Activated naive CD4-positive, alpha-beta T cell treated with anti-CD3 and anti-CD28 coated beads for 36 hours (primary cell): ENCODE measurements around the gene INPP5A. TPM values are rescaled to one million over a fixed set of nuclear protein-coding genes. Genes with fewer than 3 reads are reported as not detected.

Experiments
- CTCF ChIA-PET: fragments of 350-600 bp; sonication (Branson Sonifier 250); formaldehyde crosslinking; loops from one replicate; lab custom pipeline; 2021; ENCODE audit warnings: antibody characterized with exemption; lab: Charles Lee
- DNase-seq: peaks from one replicate; pipeline ENCODE4 v3.0.0-alpha.2; 2020
- H3K27ac Mint-ChIP-seq: one replicate; pipeline ENCODE4 v1.8.0; 2021; ENCODE audit warnings: mild to moderate bottlenecking, mixed read lengths
- H3K27me3 Mint-ChIP-seq: one replicate; pipeline ENCODE4 v1.8.0; 2021; ENCODE audit warnings: low read depth, mixed read lengths
- H3K36me3 Mint-ChIP-seq: one replicate; pipeline ENCODE4 v1.8.0; 2021; ENCODE audit warnings: low read depth, mixed read lengths
- H3K4me1 Mint-ChIP-seq: one replicate; pipeline ENCODE4 v1.8.0; 2021; ENCODE audit warnings: low read depth, mixed read lengths
- H3K4me3 Mint-ChIP-seq: one replicate; pipeline ENCODE4 v1.8.0; 2021; ENCODE audit warnings: mild to moderate bottlenecking, moderate library complexity, mixed read lengths
- H3K9me3 Mint-ChIP-seq: one replicate; pipeline ENCODE4 v1.8.0; 2021; ENCODE audit warnings: mixed read lengths
- intact Hi-C: fragments of 100-400 bp; cut with micrococcal nuclease; formaldehyde crosslinking; loops from one replicate; pipeline ENCODE4 v1.15.1; 2023
- total RNA-seq, 2 experiments: library from RNA; stranded (reverse); gene quantifications; one replicate each; pipeline ENCODE4 v1.2.3, GENCODE V29; 2021

The INPP5A gene
- total RNA-seq, 2 experiments from 2014 or later, result 17.3 to 19.5 TPM

DNA sequence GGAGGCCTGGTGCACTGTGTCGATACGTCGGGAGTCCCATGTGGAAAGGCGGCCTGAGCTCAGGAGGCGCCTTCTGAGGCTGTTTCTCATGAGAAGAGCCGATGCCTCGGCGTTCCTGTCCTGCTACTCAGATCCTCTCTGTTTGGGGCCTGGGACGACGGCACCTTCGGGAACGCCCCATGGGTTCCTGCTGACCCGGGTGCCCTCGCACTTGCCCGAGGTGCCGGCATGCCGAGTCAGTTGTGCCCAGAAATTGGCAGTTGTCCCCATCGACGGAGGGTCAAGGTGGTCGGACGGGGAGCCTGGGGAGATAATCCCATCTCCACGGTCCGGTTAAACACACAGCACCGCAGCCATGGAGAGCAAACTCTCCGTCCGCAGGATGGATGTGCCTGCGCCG, 215.4 kb downstream of the INPP5A start:
- Mint-ChIP-seq H3K27ac (no peak overlapping the region), H3K27me3 (no peaks in the 10 kb centered on the region), H3K4me1 (no peaks in the 10 kb centered on the region), H3K36me3 (peaks cover 32% of the 10 kb centered on the region), H3K9me3 (peaks cover 6% of the 10 kb centered on the region), H3K4me3 (no peak overlapping the region)
- DNase-seq, result no peak
- CTCF ChIA-PET, result no interaction called here
- intact Hi-C loops, result no loop called here

DNA sequence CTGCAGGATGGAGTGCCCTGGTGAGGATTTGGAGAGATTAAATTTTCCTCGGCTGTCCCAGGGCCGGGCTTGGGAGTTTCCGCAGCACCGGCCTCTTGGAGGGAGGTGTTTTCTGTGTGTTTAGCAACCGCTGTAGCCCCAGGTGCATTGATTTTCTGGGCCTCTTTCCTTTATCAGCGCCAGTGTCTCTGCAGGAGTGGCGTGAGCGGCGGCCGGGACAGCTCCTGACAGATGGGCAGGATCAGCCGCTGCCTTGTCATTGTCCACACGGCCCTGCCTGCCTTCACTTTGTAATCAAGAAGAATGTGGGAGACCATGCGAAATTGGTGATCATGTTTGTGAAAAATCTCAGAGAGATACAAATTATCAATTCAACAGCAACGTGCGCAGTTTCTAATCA, 216.0 kb downstream of the INPP5A start:
- peaks cover 32% of the 10 kb centered on the region for H3K36me3 Mint-ChIP-seq
- H3K4me1 Mint-ChIP-seq, result no peaks in the 10 kb centered on the region
- intact Hi-C loops, result no loop called here
- H3K27me3 Mint-ChIP-seq, result no peaks in the 10 kb centered on the region
- CTCF ChIA-PET, result no interaction called here
- no peak for DNase-seq
- H3K4me3 Mint-ChIP-seq, result no peak overlapping the region
- no peak overlapping the region for H3K27ac Mint-ChIP-seq
- peaks cover 6% of the 10 kb centered on the region for H3K9me3 Mint-ChIP-seq

DNA sequence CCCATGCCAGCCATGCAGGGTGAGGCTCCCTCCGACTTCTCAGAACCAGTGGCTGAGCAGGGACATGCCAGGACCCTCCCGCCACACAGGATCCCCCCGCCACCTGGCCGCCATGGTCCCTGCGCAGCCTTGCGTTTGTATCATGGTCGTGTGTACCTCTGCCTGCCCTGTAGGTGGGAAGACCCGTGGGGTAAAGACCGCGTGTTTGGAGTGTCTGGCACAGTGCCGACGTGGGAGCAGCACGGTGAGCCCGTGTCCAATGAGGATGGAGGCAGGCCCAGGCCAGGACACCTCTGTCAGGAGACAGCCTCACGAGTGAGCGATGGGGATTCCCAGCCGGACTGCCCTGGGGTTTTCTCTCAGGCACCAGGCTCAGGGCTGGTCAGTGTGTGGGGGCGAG, 216.5 kb downstream of the INPP5A start:
- H3K4me1 Mint-ChIP-seq, result no peaks in the 10 kb centered on the region
- H3K9me3 Mint-ChIP-seq, result peaks cover 6% of the 10 kb centered on the region
- intact Hi-C loops, result no loop called here
- H3K4me3 Mint-ChIP-seq, result no peak overlapping the region
- H3K27ac Mint-ChIP-seq, result no peak overlapping the region
- CTCF ChIA-PET, result no interaction called here
- no peaks in the 10 kb centered on the region for H3K27me3 Mint-ChIP-seq
- no peak for DNase-seq
- peaks cover 32% of the 10 kb centered on the region for H3K36me3 Mint-ChIP-seq

DNA sequence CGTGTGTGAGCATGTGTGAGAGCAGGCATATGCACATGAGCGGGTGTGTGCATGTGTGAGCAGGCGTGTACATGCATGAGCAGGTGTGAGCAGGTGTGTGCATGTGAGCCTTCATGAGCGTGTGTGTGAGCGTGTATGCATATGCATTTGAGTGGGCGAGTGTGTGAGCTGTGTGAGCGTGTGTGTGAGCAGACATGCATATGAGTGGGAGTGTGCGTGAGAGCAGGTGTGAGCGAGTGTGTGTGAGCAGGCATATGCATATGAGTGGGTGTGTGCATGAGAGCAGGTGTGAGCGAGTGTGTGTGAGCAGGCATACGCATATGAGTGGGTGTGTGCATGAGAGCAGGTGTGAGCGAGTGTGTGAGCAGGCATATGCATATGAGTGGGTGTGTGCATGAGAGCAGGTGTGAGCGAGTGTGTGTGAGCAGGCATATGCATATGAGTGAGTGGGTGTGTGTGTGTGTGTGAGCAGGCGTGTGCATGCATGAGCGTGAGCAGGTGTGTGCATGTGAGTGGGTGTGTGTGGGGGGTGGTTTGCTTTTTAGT, 217.7 kb downstream of the INPP5A start:
- Mint-ChIP-seq H3K9me3 (peaks cover 6% of the 10 kb centered on the region), H3K4me1 (no peaks in the 10 kb centered on the region), H3K27me3 (no peaks in the 10 kb centered on the region), H3K4me3 (no peak overlapping the region), H3K36me3 (peaks cover 32% of the 10 kb centered on the region), H3K27ac (no peak overlapping the region)
- CTCF ChIA-PET, result no interaction called here
- intact Hi-C loops, result no loop called here
- no peak for DNase-seq

DNA sequence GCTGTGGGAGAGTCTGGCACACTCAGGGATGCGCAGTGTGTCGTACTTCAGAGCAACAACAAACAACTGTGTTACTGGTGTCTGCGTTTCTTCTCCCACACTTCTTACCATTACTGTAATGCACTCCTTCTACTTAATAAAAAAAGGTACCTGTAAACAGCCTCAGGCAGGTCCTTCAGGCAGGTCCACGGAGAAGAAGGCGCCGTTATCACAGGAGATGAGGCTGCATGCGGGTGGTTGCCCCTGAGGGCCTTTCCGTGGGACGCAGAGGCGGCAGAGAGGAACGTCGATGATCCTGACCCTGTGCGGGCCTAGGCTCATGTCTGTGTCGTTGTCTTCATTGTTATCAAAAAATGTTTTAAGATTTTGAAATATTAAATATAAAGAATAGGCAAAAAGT, 219.0 kb downstream of the INPP5A start:
- intact Hi-C loops, result no loop called here
- DNase-seq, result no peak
- H3K36me3 Mint-ChIP-seq, result peaks cover 32% of the 10 kb centered on the region
- peaks cover 9% of the 10 kb centered on the region for H3K4me1 Mint-ChIP-seq
- peaks cover 6% of the 10 kb centered on the region for H3K9me3 Mint-ChIP-seq
- H3K4me3 Mint-ChIP-seq, result no peak overlapping the region
- H3K27ac Mint-ChIP-seq, result no peak overlapping the region
- H3K27me3 Mint-ChIP-seq, result no peaks in the 10 kb centered on the region
- CTCF ChIA-PET, result no interaction called here

DNA sequence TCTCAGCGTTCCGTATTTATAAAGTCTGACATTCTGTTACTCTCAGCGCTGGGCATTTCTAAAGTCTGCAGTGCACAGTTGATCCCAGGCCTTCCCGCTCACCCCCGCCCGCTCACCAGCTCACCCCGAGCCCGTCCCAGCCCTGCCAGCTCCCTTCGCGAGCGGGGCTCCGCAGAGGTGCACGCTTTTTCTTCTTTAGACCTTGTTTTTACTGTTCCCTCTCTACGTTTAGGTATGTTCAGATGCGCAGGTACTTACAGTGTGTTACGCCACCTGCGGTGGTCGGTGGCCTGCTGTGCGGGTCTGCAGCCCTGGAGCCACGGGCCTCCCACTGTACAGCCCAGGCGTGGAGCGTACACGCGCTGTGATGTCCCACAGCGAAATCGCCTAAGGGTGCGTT, 219.6 kb downstream of the INPP5A start:
- H3K9me3 Mint-ChIP-seq, result peaks cover 6% of the 10 kb centered on the region
- DNase-seq, result no peak
- H3K4me1 Mint-ChIP-seq, result peaks cover 14% of the 10 kb centered on the region
- H3K27me3 Mint-ChIP-seq, result no peaks in the 10 kb centered on the region
- H3K4me3 Mint-ChIP-seq, result no peak overlapping the region
- CTCF ChIA-PET, result no interaction called here
- H3K27ac Mint-ChIP-seq, result no peak overlapping the region
- intact Hi-C loops, result no loop called here
- peaks cover 30% of the 10 kb centered on the region for H3K36me3 Mint-ChIP-seq

DNA sequence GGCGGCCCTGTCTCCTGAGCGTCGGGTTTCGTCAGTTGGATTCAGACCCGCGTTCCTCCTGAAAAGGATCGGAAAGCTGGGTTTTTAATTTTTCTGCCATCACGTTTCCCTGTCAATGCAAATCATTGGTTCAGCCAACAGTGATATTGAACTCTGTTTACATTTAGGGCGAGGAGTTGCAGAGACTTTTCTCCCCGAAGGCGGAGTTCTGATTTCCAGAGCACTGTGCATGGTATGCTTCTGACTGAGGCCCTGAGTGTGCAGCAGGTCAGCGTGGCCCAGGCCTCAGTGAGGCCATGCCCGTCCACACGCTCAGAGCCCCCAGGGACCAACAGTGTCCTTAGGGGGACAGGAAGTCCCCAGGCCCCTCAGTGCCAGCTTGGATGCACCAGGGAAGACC, 221.3 kb downstream of the INPP5A start:
- Mint-ChIP-seq H3K9me3 (peaks cover 6% of the 10 kb centered on the region), H3K36me3 (peaks cover 27% of the 10 kb centered on the region), H3K27me3 (no peaks in the 10 kb centered on the region), H3K4me1 (peaks cover 19% of the 10 kb centered on the region), H3K4me3 (no peak overlapping the region), H3K27ac (no peak overlapping the region)
- intact Hi-C loops, result no loop called here
- CTCF ChIA-PET, result no interaction called here
- no peak for DNase-seq

DNA sequence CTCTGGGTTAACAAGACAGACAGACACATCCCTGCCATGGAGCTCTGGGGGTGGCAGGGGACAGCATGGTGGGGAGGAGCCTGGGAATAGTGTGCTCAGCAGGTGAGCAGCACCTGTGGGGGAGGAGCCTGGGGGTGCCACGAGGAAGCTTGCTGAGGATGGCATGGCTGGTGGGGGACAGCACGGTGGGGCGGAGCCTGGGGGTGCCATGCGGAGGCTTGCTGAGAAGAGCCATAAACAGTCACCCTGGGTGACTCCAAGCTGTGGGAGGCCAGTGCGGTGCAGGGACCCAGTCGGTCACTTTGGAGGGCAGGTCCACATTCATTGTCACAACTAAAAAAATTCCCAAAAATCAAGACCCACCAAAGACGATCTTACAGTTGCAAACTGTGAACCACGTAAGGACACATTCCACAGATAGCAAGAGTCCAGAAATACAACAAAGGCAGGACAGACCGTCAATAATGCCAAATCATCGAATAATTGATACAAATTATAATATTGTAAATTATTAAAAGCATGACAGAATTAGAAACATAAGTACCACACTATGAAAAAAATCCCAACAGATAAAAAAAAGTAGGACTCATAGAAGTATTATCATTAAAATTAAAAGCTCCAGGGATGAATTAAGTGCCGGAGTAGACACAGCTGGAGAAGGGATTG, 223.9 kb downstream of the INPP5A start:
- H3K4me1 Mint-ChIP-seq, result peaks cover 19% of the 10 kb centered on the region
- H3K4me3 Mint-ChIP-seq, result no peak overlapping the region
- H3K9me3 Mint-ChIP-seq, result no peaks in the 10 kb centered on the region
- H3K27ac Mint-ChIP-seq, result no peak overlapping the region
- CTCF ChIA-PET, result no interaction called here
- intact Hi-C loops, result no loop called here
- no peaks in the 10 kb centered on the region for H3K27me3 Mint-ChIP-seq
- peaks cover 12% of the 10 kb centered on the region for H3K36me3 Mint-ChIP-seq
- DNase-seq, result no peak

DNA sequence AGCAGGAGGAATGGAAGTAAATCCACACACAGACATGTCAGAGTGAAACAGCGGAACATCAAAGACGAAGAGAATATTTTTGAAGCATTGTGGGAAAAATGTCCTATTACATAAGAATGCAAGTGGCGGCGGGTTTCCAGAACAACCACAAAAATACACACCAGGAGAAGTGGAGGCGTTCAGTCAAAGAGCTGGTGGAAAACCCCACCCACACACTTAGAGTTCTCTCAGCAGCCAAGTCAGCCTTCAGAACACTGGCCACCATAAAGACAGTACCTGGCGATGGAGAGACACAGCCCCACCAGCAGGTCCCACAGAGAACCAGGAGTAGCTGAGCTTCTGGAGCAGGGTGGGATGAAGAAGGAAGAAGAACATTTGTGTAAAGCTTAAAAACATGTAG, 224.7 kb downstream of the INPP5A start:
- Mint-ChIP-seq H3K27ac (no peak overlapping the region), H3K36me3 (peaks cover 9% of the 10 kb centered on the region), H3K4me1 (peaks cover 19% of the 10 kb centered on the region), H3K27me3 (no peaks in the 10 kb centered on the region), H3K9me3 (no peaks in the 10 kb centered on the region), H3K4me3 (no peak overlapping the region)
- intact Hi-C loops, result no loop called here
- CTCF ChIA-PET, result interaction anchor here (0.9 kb wide), 1 partner anchor 108 kb away, joined by 4 read pairs; no protein-coding TSS in a partner anchor
- DNase-seq, result peak; percentile 50

DNA sequence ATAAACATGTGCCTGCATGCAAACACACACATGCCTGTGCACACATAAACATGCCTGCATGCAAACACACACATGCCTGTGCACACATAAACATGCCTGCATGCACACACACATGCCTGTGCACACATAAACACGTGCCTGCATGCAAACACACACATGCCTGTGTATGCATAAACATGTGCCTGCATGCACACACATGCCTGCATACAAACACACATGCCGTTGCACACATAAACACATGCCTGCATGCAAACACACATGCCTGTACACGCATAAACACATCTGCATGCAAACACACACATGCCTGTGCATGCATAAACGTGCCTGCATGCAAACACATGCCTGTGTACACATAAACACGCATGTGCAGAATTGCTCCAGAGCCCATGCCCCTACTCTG, 226.0 kb downstream of the INPP5A start:
- Mint-ChIP-seq H3K27ac (no peak overlapping the region), H3K4me3 (no peak overlapping the region), H3K36me3 (peaks cover 6% of the 10 kb centered on the region), H3K27me3 (no peaks in the 10 kb centered on the region), H3K4me1 (peaks cover 19% of the 10 kb centered on the region), H3K9me3 (no peaks in the 10 kb centered on the region)
- CTCF ChIA-PET, result no interaction called here
- no peak for DNase-seq
- intact Hi-C loops, result no loop called here

DNA sequence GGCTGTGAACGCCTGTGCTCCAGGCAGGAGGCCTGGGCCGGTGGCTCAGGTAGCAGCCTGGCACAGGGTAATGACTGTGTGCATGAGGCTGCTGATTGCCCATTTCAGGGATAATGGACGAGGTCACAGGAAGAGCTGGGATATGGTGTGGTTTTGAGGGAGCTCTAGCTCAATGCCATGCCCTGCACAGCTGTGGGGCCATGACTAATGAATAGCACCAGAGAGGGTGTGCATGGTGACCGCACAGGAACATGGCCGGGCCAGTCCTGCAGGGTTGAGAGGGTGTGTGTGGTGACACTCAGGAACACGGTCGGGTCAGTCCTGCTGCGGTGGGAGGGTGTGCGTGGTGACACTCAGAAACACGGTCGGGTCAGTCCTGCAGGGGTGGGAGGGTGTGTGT, 226.5 kb downstream of the INPP5A start:
- CTCF ChIA-PET, result no interaction called here
- intact Hi-C loops, result no loop called here
- Mint-ChIP-seq H3K9me3 (no peaks in the 10 kb centered on the region), H3K27me3 (no peaks in the 10 kb centered on the region), H3K27ac (no peak overlapping the region), H3K4me3 (no peak overlapping the region), H3K4me1 (peaks cover 19% of the 10 kb centered on the region), H3K36me3 (peaks cover 7% of the 10 kb centered on the region)
- no peak for DNase-seq

DNA sequence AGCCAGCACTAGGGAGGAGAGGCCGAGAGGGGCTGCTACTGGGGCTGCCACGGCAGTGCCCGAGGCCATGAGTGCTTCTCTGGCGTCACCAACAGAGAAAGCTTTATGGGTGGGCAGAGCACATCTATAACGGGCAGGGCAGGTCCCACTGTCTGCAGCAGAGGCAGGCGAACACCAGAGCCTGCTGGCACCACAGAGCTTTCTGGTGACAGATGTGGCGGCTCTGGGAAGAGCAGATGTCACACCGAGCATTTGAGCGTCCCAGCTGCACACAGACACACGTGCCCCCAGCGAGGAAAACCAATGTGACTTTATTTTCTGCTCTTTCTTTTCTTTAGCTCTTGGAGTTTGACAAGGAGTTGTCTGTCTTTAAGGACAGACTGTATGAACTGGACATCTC, 227.8 kb downstream of the INPP5A start:
- Mint-ChIP-seq H3K4me1 (peaks cover 19% of the 10 kb centered on the region), H3K36me3 (peaks cover 6% of the 10 kb centered on the region), H3K27ac (no peak overlapping the region), H3K27me3 (no peaks in the 10 kb centered on the region), H3K4me3 (no peak overlapping the region), H3K9me3 (no peaks in the 10 kb centered on the region)
- CTCF ChIA-PET, result no interaction called here
- intact Hi-C loops, result no loop called here
- DNase-seq, result no peak

DNA sequence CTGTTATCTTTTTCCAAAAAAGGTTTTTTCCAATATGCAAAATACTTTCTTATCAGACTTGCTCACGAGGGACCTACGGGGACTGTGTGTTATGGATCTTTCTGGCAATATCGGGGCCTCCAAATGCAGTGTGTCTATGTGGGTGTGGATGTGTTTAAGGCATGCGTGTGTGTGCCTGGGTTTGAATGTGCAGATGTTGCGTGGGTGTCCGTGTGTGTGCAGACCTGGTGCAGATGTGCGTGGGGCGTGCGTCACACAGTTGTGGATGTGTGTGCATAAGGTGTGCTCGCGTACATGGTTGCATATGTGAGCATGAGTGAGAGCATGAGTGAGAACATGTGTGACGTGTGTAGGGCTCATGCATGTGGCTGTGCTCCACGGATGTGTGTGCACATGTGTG, 228.7 kb downstream of the INPP5A start:
- peaks cover 7% of the 10 kb centered on the region for H3K36me3 Mint-ChIP-seq
- H3K9me3 Mint-ChIP-seq, result no peaks in the 10 kb centered on the region
- no peak overlapping the region for H3K27ac Mint-ChIP-seq
- CTCF ChIA-PET, result no interaction called here
- H3K4me3 Mint-ChIP-seq, result no peak overlapping the region
- intact Hi-C loops, result no loop called here
- DNase-seq, result no peak
- H3K4me1 Mint-ChIP-seq, result peaks cover 12% of the 10 kb centered on the region
- no peaks in the 10 kb centered on the region for H3K27me3 Mint-ChIP-seq
